GM23338 (cell line): ENCODE results near the gene MYL6. TPM values are rescaled to one million over a fixed set of nuclear protein-coding genes. Genes with fewer than 3 reads are reported as not detected.

Source experiments
- ATAC-seq: fragments of 200-7000 bp; cut with Tn5 transposase; 3 replicates; pipeline ENCODE4 v1.9.1; 2020
- DNase-seq: peaks from one replicate; pipeline ENCODE4 v3.0.0-alpha.2; 2015; ENCODE audit warnings: low spot score
- H2AFZ ChIP-seq: fragments of 200-600 bp; sonication (generic); 2 replicates; pipeline ENCODE4 v1.8.0; 2016; ENCODE audit warnings: antibody characterized with exemption, mild to moderate bottlenecking, moderate library complexity
- H3F3A ChIP-seq: fragments of 200-600 bp; sonication (generic); replicated peaks from 2 replicates; pipeline ENCODE4 v1.8.0; 2017; ENCODE audit warnings: antibody characterized with exemption, mixed run types, low read depth
- H3K27ac ChIP-seq: fragments of 200-600 bp; sonication (generic); 2 replicates; pipeline ENCODE4 v1.6.1; 2016; ENCODE audit warnings: low read depth
- H3K27me3 ChIP-seq: fragments of 200-600 bp; sonication (generic); 2 replicates; pipeline ENCODE4 v1.8.0; 2016; ENCODE audit warnings: mild to moderate bottlenecking, mixed run types, moderate library complexity; ENCODE audit not compliant: insufficient read depth
- H3K36me3 ChIP-seq: fragments of 200-600 bp; sonication (generic); 2 replicates; pipeline ENCODE4 v1.8.0; 2016; ENCODE audit warnings: mild to moderate bottlenecking; ENCODE audit not compliant: insufficient read depth
- H3K4me1 ChIP-seq: fragments of 200-600 bp; sonication (generic); 2 replicates; pipeline ENCODE4 v1.8.0; 2016; ENCODE audit warnings: mild to moderate bottlenecking, moderate library complexity; ENCODE audit not compliant: insufficient read depth
- H3K4me2 ChIP-seq: fragments of 200-600 bp; sonication (generic); 2 replicates; pipeline ENCODE4 v1.7.1; 2017; ENCODE audit warnings: mixed run types
- H3K4me3 ChIP-seq: fragments of 200-600 bp; sonication (generic); 2 replicates; pipeline ENCODE4 v1.6.1; 2016; ENCODE audit warnings: mixed run types
- H3K79me2 ChIP-seq: fragments of 200-600 bp; sonication (generic); replicated peaks from 2 replicates; pipeline ENCODE4 v1.8.0; 2017; ENCODE audit warnings: mild to moderate bottlenecking; ENCODE audit not compliant: insufficient read depth
- H3K9me2 ChIP-seq: fragments of 200-600 bp; sonication (generic); 2 replicates; pipeline ENCODE4 v1.8.0; 2017; ENCODE audit not compliant: insufficient read depth
- H4K20me1 ChIP-seq: fragments of 200-600 bp; sonication (generic); replicated peaks from 2 replicates; pipeline ENCODE4 v1.8.0; 2017; ENCODE audit warnings: mild to moderate bottlenecking; ENCODE audit not compliant: insufficient read depth
- H3K27ac Mint-ChIP-seq: 2 replicates; pipeline ENCODE4 v1.8.0; 2020; ENCODE audit warnings: inconsistent platforms, mild to moderate bottlenecking, moderate library complexity, mixed read lengths
- H3K27me3 Mint-ChIP-seq: 3 replicates; pipeline ENCODE4 v1.8.0; 2022; ENCODE audit warnings: low read depth, mild to moderate bottlenecking, moderate library complexity, mixed read lengths, inconsistent platforms; ENCODE audit not compliant: insufficient read depth, poor library complexity
- H3K36me3 Mint-ChIP-seq: 3 replicates; pipeline ENCODE4 v1.8.0; 2021; ENCODE audit warnings: low read depth, mild to moderate bottlenecking, inconsistent platforms, moderate library complexity, mixed read lengths
- H3K4me1 Mint-ChIP-seq: 3 replicates; pipeline ENCODE4 v1.8.0; 2020; ENCODE audit warnings: mild to moderate bottlenecking, inconsistent platforms, mixed read lengths
- H3K4me3 Mint-ChIP-seq: 3 replicates; pipeline ENCODE4 v1.8.0; 2021; ENCODE audit warnings: moderate library complexity, mild to moderate bottlenecking, inconsistent platforms, mixed read lengths
- H3K9me3 Mint-ChIP-seq: 3 replicates; pipeline ENCODE4 v1.8.0; 2020; ENCODE audit warnings: moderate library complexity, mild to moderate bottlenecking, inconsistent platforms, mixed read lengths
- CREB1 ChIP-seq: fragments of 250-450 bp; sonication (Bioruptor Pico); IDR thresholded peaks from 2 replicates; pipeline ENCODE4 v1.5.0; 2020; ENCODE audit warnings: low read depth, mild to moderate bottlenecking, moderate library complexity
- CTCF ChIP-seq, 2 experiments: fragments of 200-600 bp in 1 of 2; sonication (generic) in 1 of 2; conservative IDR thresholded peaks; 2 replicates each; pipeline versions ENCODE4 v1.5.1 to v1.6.1; 2016 to 2017; ENCODE audit warnings: antibody characterized with exemption in 2 of 2, low read depth in 2 of 2, mild to moderate bottlenecking in 2 of 2, moderate library complexity in 1 of 2
- EZH2 ChIP-seq: fragments of 200-600 bp; sonication (generic); IDR thresholded peaks from one replicate; pipeline ENCODE4 v1.8.0; 2017; ENCODE audit warnings: antibody characterized with exemption, mild to moderate bottlenecking, low read depth; ENCODE audit not compliant: unreplicated experiment
- EZH2phosphoT487 ChIP-seq: fragments of 200-600 bp; sonication (generic); IDR thresholded peaks from one replicate; pipeline ENCODE4 v1.8.1; 2018; ENCODE audit warnings: antibody characterized with exemption; ENCODE audit not compliant: unreplicated experiment
- NANOG ChIP-seq: IDR thresholded peaks from 2 replicates; pipeline ENCODE4 v1.6.1; 2016; ENCODE audit warnings: antibody characterized with exemption, borderline replicate concordance
- POLR2AphosphoS5 ChIP-seq: IDR thresholded peaks from 2 replicates; pipeline ENCODE4 v1.6.1; 2016; ENCODE audit warnings: antibody characterized with exemption, low read depth
- REST ChIP-seq: IDR thresholded peaks from one replicate; pipeline ENCODE4 v1.6.1; 2018; ENCODE audit warnings: antibody characterized with exemption; ENCODE audit not compliant: unreplicated experiment
- STAT1 ChIP-seq: IDR thresholded peaks from one replicate; pipeline ENCODE4 v1.6.1; 2016; ENCODE audit warnings: antibody characterized with exemption; ENCODE audit not compliant: unreplicated experiment
- ZNF114 ChIP-seq: fragments of 250-450 bp; sonication (Bioruptor Pico); IDR thresholded peaks from 2 replicates; pipeline ENCODE4 v1.5.0; 2020; ENCODE audit warnings: mild to moderate bottlenecking, moderate library complexity
- ZNF331 ChIP-seq: fragments of 250-450 bp; sonication (Bioruptor Pico); IDR thresholded peaks from 2 replicates; pipeline ENCODE4 v1.5.0; 2020; ENCODE audit warnings: low read depth, mild to moderate bottlenecking, moderate library complexity
- polyA plus RNA-seq: library from polyadenylated mRNA; unstranded; fragments of >200 nt; fragmentation: Nextera tagmentation; extraction: Ambion mirVana; gene quantifications from 2 replicates; pipeline ENCODE4 v1.2.1, GENCODE V29; 2016
- total RNA-seq: library from RNA; depleted of rRNA; stranded (reverse); fragments of >200 nt; shearing (Covaris generic); gene quantifications from 2 replicates; pipeline ENCODE4 v1.2.3, GENCODE V29; 2014
- TF ChIP-seq, protein P1 (sequence below): IDR thresholded peaks from 2 replicates; pipeline ENCODE4 v1.6.1; 2016; ENCODE audit warnings: antibody characterized with exemption

The MYL6 gene
- total and polyA plus RNA-seq, 2 experiments from 2014 or later, result 1,092 to 1,545 TPM

DNA sequence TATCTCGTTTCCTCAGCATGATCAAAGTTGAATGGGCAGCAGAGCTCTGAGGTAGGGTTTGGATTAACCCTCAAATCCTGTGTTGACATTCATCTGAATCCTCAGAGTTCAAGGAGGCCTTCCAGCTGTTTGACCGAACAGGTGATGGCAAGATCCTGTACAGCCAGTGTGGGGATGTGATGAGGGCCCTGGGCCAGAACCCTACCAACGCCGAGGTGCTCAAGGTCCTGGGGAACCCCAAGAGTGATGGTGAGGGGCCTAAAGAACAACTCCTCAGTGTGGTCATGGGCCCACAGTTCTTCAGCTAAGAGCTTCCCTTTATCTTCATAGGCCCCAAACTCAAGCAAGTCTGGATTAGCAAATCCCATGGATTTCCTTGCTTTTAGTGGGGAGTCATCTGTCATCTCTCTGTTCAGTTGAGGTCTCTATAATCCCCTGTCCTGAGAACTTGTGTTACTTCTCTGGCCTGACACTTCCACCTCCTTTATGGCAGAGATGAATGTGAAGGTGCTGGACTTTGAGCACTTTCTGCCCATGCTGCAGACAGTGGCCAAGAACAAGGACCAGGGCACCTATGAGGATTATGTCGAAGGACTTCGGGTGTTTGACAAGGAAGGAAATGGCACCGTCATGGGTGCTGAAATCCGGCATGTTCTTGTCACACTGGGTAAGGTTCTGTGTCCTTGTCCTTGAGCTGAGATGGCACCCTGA lies 1.5 kb downstream of the MYL6 start (continued):
- TF ChIP-seq ZNF114 (CRISPR knock-in tag) (no peak), EZH2phosphoT487 (no peak), STAT1 (no peak), NANOG (no peak)
- TF ChIP-seq, protein P1, sequence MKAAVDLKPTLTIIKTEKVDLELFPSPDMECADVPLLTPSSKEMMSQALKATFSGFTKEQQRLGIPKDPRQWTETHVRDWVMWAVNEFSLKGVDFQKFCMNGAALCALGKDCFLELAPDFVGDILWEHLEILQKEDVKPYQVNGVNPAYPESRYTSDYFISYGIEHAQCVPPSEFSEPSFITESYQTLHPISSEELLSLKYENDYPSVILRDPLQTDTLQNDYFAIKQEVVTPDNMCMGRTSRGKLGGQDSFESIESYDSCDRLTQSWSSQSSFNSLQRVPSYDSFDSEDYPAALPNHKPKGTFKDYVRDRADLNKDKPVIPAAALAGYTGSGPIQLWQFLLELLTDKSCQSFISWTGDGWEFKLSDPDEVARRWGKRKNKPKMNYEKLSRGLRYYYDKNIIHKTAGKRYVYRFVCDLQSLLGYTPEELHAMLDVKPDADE, result no peak

DNA sequence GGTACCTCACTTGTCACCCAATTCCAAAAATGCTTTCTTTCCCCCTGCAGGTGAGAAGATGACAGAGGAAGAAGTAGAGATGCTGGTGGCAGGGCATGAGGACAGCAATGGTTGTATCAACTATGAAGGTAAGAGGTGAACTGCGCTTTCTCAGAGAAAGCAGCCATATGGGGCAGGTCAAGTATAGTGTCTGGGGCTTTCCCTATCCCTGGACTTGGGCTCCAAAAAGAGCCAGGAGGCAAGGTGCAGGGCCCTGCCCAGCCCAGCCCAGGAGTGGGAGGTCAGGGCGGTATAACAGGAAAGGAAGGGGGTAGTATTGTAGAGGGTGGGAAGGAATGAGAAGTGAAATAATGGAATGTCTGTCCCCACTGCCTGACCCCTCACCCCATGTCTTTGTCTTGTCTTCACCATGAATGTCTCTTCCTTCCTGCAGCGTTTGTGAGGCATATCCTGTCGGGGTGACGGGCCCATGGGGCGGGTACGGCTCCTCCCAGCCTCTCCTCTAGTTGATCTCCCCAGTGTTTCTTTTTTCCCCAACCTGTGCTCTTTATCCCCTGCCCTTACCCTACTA lies 2.1 kb downstream of the MYL6 start:
- Histone ChIP-seq H3K79me2 (peaks cover 31% of the 10 kb centered on the region), H4K20me1 (peaks cover 21% of the 10 kb centered on the region), H3K36me3 (peaks cover 46% of the 10 kb centered on the region), H3K27ac (peak overlapping the region; percentile 98), H2AFZ (no peak overlapping the region), H3K9me2 (no peaks in the 10 kb centered on the region), H3K4me1 (peaks cover 47% of the 10 kb centered on the region), H3K4me3 (peak overlapping the region; percentile 84), H3F3A (peaks cover 59% of the 10 kb centered on the region), H3K27me3 (no peaks in the 10 kb centered on the region), H3K4me2 (peak overlapping the region; percentile 91)
- peaks cover 82% of the 10 kb centered on the region for H3K36me3 Mint-ChIP-seq
- DNase-seq (peak; percentile 59), ATAC-seq (no peak)
- peaks cover 60% of the 10 kb centered on the region for H3K4me1 Mint-ChIP-seq
- H3K4me3 Mint-ChIP-seq, result peak overlapping the region; percentile 92
- peaks cover 51% of the 10 kb centered on the region for H3K27me3 Mint-ChIP-seq
- H3K27ac Mint-ChIP-seq, result peak overlapping the region; percentile 74
- no peaks in the 10 kb centered on the region; the same call in none of the 3 replicates for H3K9me3 Mint-ChIP-seq
- TF ChIP-seq ZNF331 (CRISPR knock-in tag) (no peak), CREB1 (CRISPR knock-in tag) (no peak), EZH2phosphoT487 (no peak), ZNF114 (CRISPR knock-in tag) (no peak), STAT1 (no peak), POLR2AphosphoS5 (no peak), NANOG (no peak), EZH2 (no peak), REST (no peak), CTCF (conservative IDR thresholded peaks at IDR 0.05; ENCODE audit: low read depth in 2 of 2) (no peak)
- TF ChIP-seq, protein P1, result no peak
